ENCODE data around the gene FGF8. TPM values are rescaled to one million over a fixed set of nuclear protein-coding genes. Genes with fewer than 3 reads are reported as not detected.

FGF8 gene
- total and polyA plus RNA-seq, 2 of the 4 experiments (the other 2 are of a cell fraction), result 0.17 TPM; not detected in 1

- Histone ChIP-seq H3K56ac (ENCODE audit: extremely low read depth, insufficient read depth, low read length) (no peak overlapping the region), H3K36me3 (ENCODE audit: control insufficient read depth, insufficient read depth, low read length) (no peaks in the 10 kb centered on the region), H3K9me3 (ENCODE audit: control insufficient read depth, insufficient read depth, low read length) (no peaks in the 10 kb centered on the region), H4K8ac (ENCODE audit: low read depth in 2 of 2, low read length in 2 of 2) (no peak overlapping the region), H4K5ac (ENCODE audit: low read depth, low read length) (no peak overlapping the region), H2AK9ac (replicated peaks; ENCODE audit: low read depth, low read length, poor library complexity) (no peak overlapping the region), H3K23ac (ENCODE audit: low read depth, low read length) (no peak overlapping the region), H3K4ac (ENCODE audit: low read depth, low read length) (no peak overlapping the region), H2BK5ac (ENCODE audit: low read depth, low read length, poor library complexity, severe bottlenecking) (no peak overlapping the region), H3K18ac (ENCODE audit: low read depth, low read length) (no peak overlapping the region), H2BK20ac (ENCODE audit: low read depth, low read length) (no peak overlapping the region), H3K4me1 (ENCODE audit: control insufficient read depth, insufficient read depth, low read length) (no peaks in the 10 kb centered on the region), H4K20me1 (ENCODE audit: insufficient read depth, low read length) (no peaks in the 10 kb centered on the region), H3K4me3 (ENCODE audit: insufficient read depth, low read depth, low read length) (no peak overlapping the region), H3K9me1 (ENCODE audit: insufficient read depth, low read length) (no peaks in the 10 kb centered on the region; the same call in 1 of the 2 replicates), H2AFZ (replicated peaks; ENCODE audit: low read length, poor library complexity) (no peak overlapping the region), H2BK15ac (ENCODE audit: low read depth, low read length) (no peak overlapping the region), H3K79me1 (ENCODE audit: low read depth in 1 of 2, low read length in 2 of 2) (no peaks in the 10 kb centered on the region), H3K27ac (ENCODE audit: insufficient read depth, low read length) (no peak overlapping the region), H2BK120ac (ENCODE audit: low read depth, low read length) (no peak overlapping the region), H4K91ac (ENCODE audit: insufficient read depth, low read depth, low read length) (no peak overlapping the region), H3K27me3 (ENCODE audit: control insufficient read depth, insufficient read depth, low read length) (peaks cover 73% of the 10 kb centered on the region), H3K9ac (ENCODE audit: low read depth, low read length) (no peak overlapping the region), H3K14ac (replicated peaks; ENCODE audit: low read depth, low read length) (no peak overlapping the region), H3K4me2 (ENCODE audit: low read depth, low read length) (no peak overlapping the region), H2AK5ac (ENCODE audit: low read depth, low read length) (no peak overlapping the region)
- CTCF ChIA-PET, result interaction anchor here (1.0 to 1.1 kb wide), 2 partner anchors 11 to 22 kb away, joined by 3 to 4 read pairs; no protein-coding TSS in a partner anchor
- no peak for TF ChIP-seq MXI1 (IDR thresholded peaks at IDR 0.05; ENCODE audit: borderline replicate concordance, low read depth, low read length)
- TF ChIP-seq ELK1 (IDR thresholded peaks at IDR 0.05; ENCODE audit: borderline replicate concordance, low read depth, low read length), result no peak
- no peak for TF ChIP-seq MAFK (IDR thresholded peaks at IDR 0.05; ENCODE audit: low read depth, low read length)
- TF ChIP-seq CHD1 (IDR thresholded peaks at IDR 0.05; ENCODE audit: low read depth, low read length), result no peak
- no peak for TF ChIP-seq MAZ (IDR thresholded peaks at IDR 0.05; ENCODE audit: borderline replicate concordance, low read depth, low read length)
- TF ChIP-seq POLR2A (IDR thresholded peaks at IDR 0.05; ENCODE audit: low read depth, low read length), result no peak
- TF ChIP-seq BHLHE40 (IDR thresholded peaks at IDR 0.05; ENCODE audit: low read depth, low read length), result no peak
- TF ChIP-seq RCOR1 (IDR thresholded peaks at IDR 0.05; ENCODE audit: insufficient replicate concordance, low read length), result no peak
- no peak for TF ChIP-seq NFE2L2 (IDR thresholded peaks at IDR 0.05; ENCODE audit: low read depth, low read length)
- no peak for TF ChIP-seq FOS (IDR thresholded peaks at IDR 0.05; ENCODE audit: low read depth, low read length)
- TF ChIP-seq SMC3 (IDR thresholded peaks at IDR 0.05; ENCODE audit: low read depth, low read length), result no peak
- TF ChIP-seq CEBPB (IDR thresholded peaks at IDR 0.05; ENCODE audit: low read depth, low read length), result no peak
- no peak for TF ChIP-seq CTCF (conservative IDR thresholded peaks at IDR 0.05; ENCODE audit: low read depth, low read length)
- TF ChIP-seq RAD21 (IDR thresholded peaks at IDR 0.05; ENCODE audit: low read length), result no peak
- in situ Hi-C loops (cut with MboI; ENCODE audit: low sequenced_read_pairs) (no loop called here), dilution Hi-C loops (cut with HindIII; ENCODE audit: low sequenced_read_pairs, unreplicated experiment) (no loop called here), intact Hi-C loops (cut with micrococcal nuclease) (no loop called here)
- WGBS, 2 experiments (ENCODE audit: extremely low coverage in 2 of 2, insufficient read length in 1 of 2), result no CpG with 5 or more reads among the region's 2 CpGs
- POLR2A ChIA-PET (ENCODE audit: unreplicated experiment), result no interaction called here
- ATAC-seq (ENCODE audit: low read depth) (no peak), DNase-seq (no peak)
- no TSS peak for BruUV-seq (replicated peaks)
Measured at GRCh38 chr10:101758858-101759257, 17.1 kb downstream of the FGF8 start.
